HG03066 (cell line): Measurements from ENCODE around the gene FDX1.

ENCODE experiments used
- ATAC-seq: cut with Tn5 transposase; IDR thresholded peaks from one replicate; pipeline ENCODE4 v1.9.1; 2021; ENCODE audit warnings: low read depth; ENCODE audit not compliant: unreplicated experiment

FDX1 gene

GRCh38 chr11:110497231-110497978 is 67.7 kb downstream of the FDX1 start:
- ATAC-seq, result no peak

- no peak for ATAC-seq
These were observed 71.7 kb downstream of the FDX1 start for GRCh38 chr11:110501428-110501827.

GRCh38 chr11:110505528-110506284 is 76.0 kb downstream of the FDX1 start:
- no peak for ATAC-seq

- no peak for ATAC-seq
These were observed 77.6 kb downstream of the FDX1 start for GRCh38 chr11:110507328-110507727.

GRCh38 chr11:110508786-110509185 is 79.0 kb downstream of the FDX1 start:
- ATAC-seq, result no peak

- no peak for ATAC-seq
These were observed 79.7 kb downstream of the FDX1 start for GRCh38 chr11:110509472-110509871.

- ATAC-seq, result no peak
These were observed 82.3 kb downstream of the FDX1 start for GRCh38 chr11:110512026-110512425.

GRCh38 chr11:110513259-110513801 is 83.6 kb downstream of the FDX1 start:
- no peak for ATAC-seq

- ATAC-seq, result no peak
These were observed 84.2 kb downstream of the FDX1 start for GRCh38 chr11:110513846-110514437.
